Activated CD8-positive, alpha-beta T cell treated with anti-CD3 and anti-CD28 coated beads, Interleukin-2, amount 10 ng/mL, durations not matched to agents 7 days and 5 days (primary cell): Measurements from ENCODE around the gene PIP4P1. TPM values are rescaled to one million over a fixed set of nuclear protein-coding genes. Genes with fewer than 3 reads are reported as not detected.
A peak's percentile ranks its signal among the peaks of the same experiment; 100 is the strongest.
"Not testable (repeated sequence)": the region's sequence is repeated elsewhere in the genome, so short reads cannot be mapped to it uniquely, and the experiment has no call there.

Experiments
- ATAC-seq: fragments of 150-1000 bp; cut with Tn5 transposase; one replicate; pipeline ENCODE4 v1.10.0; 2021; ENCODE audit warnings: moderate library complexity
- CTCF ChIA-PET: fragments of 350-600 bp; sonication (Branson Sonifier 250); formaldehyde crosslinking; loops from one replicate; lab custom pipeline; 2021; ENCODE audit warnings: antibody characterized with exemption; lab: Charles Lee
- POLR2A ChIA-PET: fragments of 350-600 bp; sonication (Branson Sonifier 250); formaldehyde crosslinking; loops from one replicate; lab custom pipeline; 2021; ENCODE audit warnings: antibody characterized with exemption; lab: Charles Lee
- DNase-seq: peaks from one replicate; pipeline ENCODE4 v3.0.0-alpha.2; 2020
- H3K27ac Mint-ChIP-seq: one replicate; pipeline ENCODE4 v1.8.0; 2021; ENCODE audit warnings: mild to moderate bottlenecking, mixed read lengths
- H3K27me3 Mint-ChIP-seq: one replicate; pipeline ENCODE4 v1.8.0; 2021; ENCODE audit warnings: low read depth, mixed read lengths
- H3K36me3 Mint-ChIP-seq: one replicate; pipeline ENCODE4 v1.8.0; 2021; ENCODE audit warnings: low read depth, mixed read lengths
- H3K4me1 Mint-ChIP-seq: one replicate; pipeline ENCODE4 v1.8.0; 2021; ENCODE audit warnings: low read depth, mixed read lengths
- H3K4me3 Mint-ChIP-seq: one replicate; pipeline ENCODE4 v1.8.0; 2021; ENCODE audit warnings: mild to moderate bottlenecking, mixed read lengths
- H3K9me3 Mint-ChIP-seq: one replicate; pipeline ENCODE4 v1.8.0; 2022; ENCODE audit warnings: mixed read lengths; ENCODE audit not compliant: insufficient read depth
- total RNA-seq, 2 experiments: library from RNA; stranded (reverse); gene quantifications; one replicate each; pipeline ENCODE4 v1.2.3, GENCODE V29; 2021

PIP4P1 gene
- total RNA-seq, 2 experiments from 2014 or later = 31.3 to 31.6 TPM

DNA sequence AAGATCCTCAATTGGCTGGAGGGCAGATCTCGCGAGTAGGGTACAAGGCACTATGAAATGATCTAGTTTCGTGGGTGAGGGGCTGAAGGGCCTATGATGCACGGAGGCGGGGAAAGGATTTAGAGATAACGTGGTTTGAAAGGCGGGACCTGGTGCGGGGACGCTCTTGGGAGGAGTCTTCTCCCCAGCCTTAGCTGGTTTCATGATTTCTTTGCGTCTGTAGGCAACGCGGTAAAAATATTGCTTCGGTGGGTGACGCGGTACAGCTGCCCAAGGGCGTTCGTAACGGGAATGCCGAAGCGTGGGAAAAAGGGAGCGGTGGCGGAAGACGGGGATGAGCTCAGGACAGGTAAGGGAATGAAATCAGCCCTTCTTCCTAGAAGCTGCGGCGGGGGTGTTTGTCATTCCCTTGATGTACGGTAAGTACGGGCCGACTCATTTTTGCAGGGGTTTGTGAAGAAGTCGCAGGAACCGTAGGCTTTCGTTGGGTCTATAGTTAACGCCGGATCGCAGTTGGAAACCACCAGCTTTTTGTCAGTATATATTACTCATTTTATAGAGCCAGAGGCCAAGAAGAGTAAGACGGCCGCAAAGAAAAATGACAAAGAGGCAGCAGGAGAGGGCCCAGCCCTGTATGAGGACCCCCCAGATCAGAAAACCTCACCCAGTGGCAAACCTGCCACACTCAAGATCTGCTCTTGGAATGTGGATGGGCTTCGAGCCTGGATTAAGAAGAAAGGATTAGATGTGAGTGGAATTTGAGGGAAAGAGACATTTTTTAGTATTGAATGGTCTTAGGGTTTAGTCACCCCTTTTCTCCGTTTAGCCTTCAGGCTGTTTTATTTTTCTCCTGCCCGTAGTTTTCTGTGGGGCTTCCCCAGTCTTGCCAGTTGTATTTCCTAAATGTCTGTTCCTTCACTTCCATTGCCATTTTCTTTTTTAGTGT, 5.6 kb downstream of the PIP4P1 start:
- ChIA-PET POLR2A (interaction anchor here (0.6 to 3.6 kb wide), 14 partner anchors 8 to 982 kb away, joined by 3 to 32 read pairs (median 6); partner anchors contain the start of genes CCNB1IP1, PARP2, PNP and TEP1), CTCF (interaction anchor here (1.2 to 3.0 kb wide), 8 partner anchors 8 to 158 kb away, joined by 3 to 30 read pairs (median 6); no protein-coding TSS in a partner anchor)
- H3K27me3 Mint-ChIP-seq = no peaks in the 10 kb centered on the region
- H3K27ac Mint-ChIP-seq = no peak overlapping the region
- H3K36me3 Mint-ChIP-seq = peaks cover 36% of the 10 kb centered on the region
- peaks cover 33% of the 10 kb centered on the region for H3K4me1 Mint-ChIP-seq
- no peaks in the 10 kb centered on the region for H3K9me3 Mint-ChIP-seq
- DNase-seq (no peak), ATAC-seq (peak; percentile 70)
- H3K4me3 Mint-ChIP-seq = no peak overlapping the region

GRCh38 chr14:20454516-20455354, 6.5 kb downstream of the PIP4P1 start, which contains the start of the genes APEX1 and OSGEP:
Gene APEX1, plus strand, starts transcription at chr14:20455226. Its CDS starts 420 bp downstream, at chr14:20455646.
Gene OSGEP, minus strand, starts transcription at chr14:20454812. Its CDS starts 129 bp downstream, at chr14:20454683.
- H3K27ac Mint-ChIP-seq = no peak within 1 kb of the TSS
- H3K4me1 Mint-ChIP-seq = peaks cover 24% of the 10 kb centered on the region
- H3K36me3 Mint-ChIP-seq = peaks cover 31% of the 10 kb centered on the region
- no peaks in the 10 kb centered on the region for H3K27me3 Mint-ChIP-seq
- ChIA-PET CTCF (interaction anchor here (1.2 to 3.0 kb wide), 8 partner anchors 9 to 159 kb away, joined by 3 to 30 read pairs (median 6); no protein-coding TSS in a partner anchor), POLR2A (interaction anchor here (0.6 to 3.6 kb wide), 13 partner anchors 9 to 983 kb away, joined by 3 to 32 read pairs (median 5); partner anchors contain the start of genes CCNB1IP1, PARP2, PNP and TEP1)
- DNase-seq (peak; percentile 99), ATAC-seq (peak; percentile 90)
- H3K4me3 Mint-ChIP-seq = peak within 1 kb of the TSS; percentile 36
- H3K9me3 Mint-ChIP-seq = no peaks in the 10 kb centered on the region

- Mint-ChIP-seq H3K27ac (peak overlapping the region; percentile 53), H3K36me3 (peaks cover 37% of the 10 kb centered on the region), H3K4me1 (peaks cover 12% of the 10 kb centered on the region), H3K4me3 (peak overlapping the region; percentile 41)
- H3K27me3 Mint-ChIP-seq, H3K9me3 Mint-ChIP-seq, ATAC-seq, DNase-seq: not testable (repeated sequence)
- CTCF ChIA-PET = interaction anchor here (1.1 to 1.9 kb wide), 5 partner anchors 9 to 125 kb away, joined by 3 to 10 read pairs (median 3); partner anchors contain the start of gene PIP4P1
- POLR2A ChIA-PET = interaction anchor here (0.9 kb wide), 1 partner anchor 9 kb away, joined by 3 read pairs; the partner anchor contains the start of gene PIP4P1
These were observed 8.4 kb downstream of the PIP4P1 start for GRCh38 chr14:20452831-20453230.

DNA sequence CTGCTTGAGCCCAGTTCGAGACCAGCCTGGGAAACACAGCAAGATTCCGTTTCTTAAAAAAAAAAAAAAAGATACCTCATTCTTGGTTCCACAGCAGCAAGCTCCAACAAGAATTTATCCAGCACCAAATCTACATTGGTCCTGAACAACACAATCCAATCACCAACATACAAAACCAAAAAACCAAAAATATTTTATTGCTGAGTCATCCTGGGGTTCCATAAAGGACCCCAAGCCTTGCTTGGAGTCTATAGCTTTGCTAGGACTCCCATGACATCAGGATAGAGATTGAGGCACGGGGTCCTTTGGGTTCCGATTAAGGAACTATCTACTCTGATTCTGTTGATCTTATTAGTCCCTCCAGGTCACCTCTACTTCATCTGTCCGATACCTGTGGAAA, 14.3 kb downstream of the PIP4P1 start:
- CTCF ChIA-PET = no interaction called here
- POLR2A ChIA-PET = interaction anchor here (1.0 kb wide), 1 partner anchor 17 kb away, joined by 3 read pairs; no protein-coding TSS in a partner anchor
- H3K27me3 Mint-ChIP-seq = no peaks in the 10 kb centered on the region
- H3K4me1 Mint-ChIP-seq = peaks cover 8% of the 10 kb centered on the region
- DNase-seq (no peak), ATAC-seq (no peak)
- no peak overlapping the region for H3K4me3 Mint-ChIP-seq
- no peak overlapping the region for H3K27ac Mint-ChIP-seq
- H3K9me3 Mint-ChIP-seq = no peaks in the 10 kb centered on the region
- peaks cover 45% of the 10 kb centered on the region for H3K36me3 Mint-ChIP-seq

DNA sequence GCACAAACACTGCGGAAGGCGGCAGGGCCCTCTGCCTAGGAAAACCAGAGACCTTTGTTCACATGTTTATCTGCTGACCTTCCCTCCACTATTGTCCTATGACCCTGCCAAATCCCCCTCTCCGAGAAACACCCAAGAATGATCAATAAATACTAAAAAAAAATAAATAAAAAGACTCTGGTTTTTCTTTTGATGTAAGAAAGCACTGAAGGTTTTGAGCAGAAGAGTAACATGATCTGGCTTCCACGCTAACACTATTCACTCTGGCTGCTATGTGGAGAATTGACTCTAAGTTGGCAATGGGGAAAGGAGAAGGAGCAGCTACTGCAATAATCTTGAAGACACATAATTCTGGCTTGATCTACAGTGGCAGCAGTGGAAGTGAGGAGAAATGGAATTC, 17.6 kb downstream of the PIP4P1 start:
- H3K27me3 Mint-ChIP-seq, ATAC-seq, CTCF ChIA-PET, H3K9me3 Mint-ChIP-seq, H3K27ac Mint-ChIP-seq, DNase-seq, H3K4me3 Mint-ChIP-seq: not testable (repeated sequence)
- Mint-ChIP-seq H3K36me3 (peaks cover 27% of the 10 kb centered on the region), H3K4me1 (peaks cover 24% of the 10 kb centered on the region)
- POLR2A ChIA-PET = interaction anchor here (2.1 kb wide), 1 partner anchor 12 kb away, joined by 8 read pairs; no protein-coding TSS in a partner anchor

- ChIA-PET POLR2A (interaction anchor here (0.9 to 2.9 kb wide), 4 partner anchors 12 to 98 kb away, joined by 3 to 15 read pairs (median 4); partner anchors contain the start of genes APEX1 and PARP2), CTCF (interaction anchor here (0.8 to 2.6 kb wide), 3 partner anchors 13 to 168 kb away, joined by 4 to 13 read pairs (median 4); no protein-coding TSS in a partner anchor)
- no peak for ATAC-seq
- Mint-ChIP-seq H3K9me3 (no peaks in the 10 kb centered on the region), H3K27me3 (no peaks in the 10 kb centered on the region), H3K4me3 (no peak overlapping the region), H3K4me1 (peaks cover 24% of the 10 kb centered on the region), H3K27ac (peak overlapping the region; percentile 79), H3K36me3 (peaks cover 11% of the 10 kb centered on the region)
- DNase-seq = no peak
These were observed 19.8 kb downstream of the PIP4P1 start for GRCh38 chr14:20441461-20441860.

DNA sequence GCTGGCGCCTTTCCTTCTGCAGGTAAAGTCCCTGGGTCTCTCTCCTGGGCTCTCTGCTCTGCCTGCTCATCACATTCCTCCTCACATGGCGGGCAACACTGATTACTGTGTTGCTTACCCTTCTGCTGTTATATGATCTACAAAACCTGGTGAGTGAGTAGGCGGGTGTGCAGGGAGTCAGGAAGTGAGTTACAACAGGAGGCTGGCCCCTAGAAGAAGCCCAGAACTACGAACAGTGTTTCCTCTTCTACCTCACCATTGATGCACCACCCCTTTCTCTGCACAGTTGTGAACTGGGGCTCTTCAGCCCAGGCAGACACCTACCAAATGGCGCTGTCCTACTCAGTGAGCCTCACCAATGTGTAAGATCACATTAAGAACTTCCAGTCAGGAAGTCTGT, 20.4 kb downstream of the PIP4P1 start:
- no peaks in the 10 kb centered on the region for H3K9me3 Mint-ChIP-seq
- H3K27me3 Mint-ChIP-seq = no peaks in the 10 kb centered on the region
- CTCF ChIA-PET = interaction anchor here (0.9 to 2.6 kb wide), 4 partner anchors 11 to 169 kb away, joined by 3 to 13 read pairs (median 4); no protein-coding TSS in a partner anchor
- ATAC-seq = peak; percentile 95
- H3K36me3 Mint-ChIP-seq = peaks cover 11% of the 10 kb centered on the region
- peaks cover 24% of the 10 kb centered on the region for H3K4me1 Mint-ChIP-seq
- POLR2A ChIA-PET = interaction anchor here (0.6 to 2.9 kb wide), 4 partner anchors 9 to 98 kb away, joined by 3 to 15 read pairs (median 4); partner anchors contain the start of gene PARP2
- peak; percentile 60 for DNase-seq
- peak overlapping the region; percentile 45 for H3K4me3 Mint-ChIP-seq
- H3K27ac Mint-ChIP-seq = peak overlapping the region; percentile 79

DNA sequence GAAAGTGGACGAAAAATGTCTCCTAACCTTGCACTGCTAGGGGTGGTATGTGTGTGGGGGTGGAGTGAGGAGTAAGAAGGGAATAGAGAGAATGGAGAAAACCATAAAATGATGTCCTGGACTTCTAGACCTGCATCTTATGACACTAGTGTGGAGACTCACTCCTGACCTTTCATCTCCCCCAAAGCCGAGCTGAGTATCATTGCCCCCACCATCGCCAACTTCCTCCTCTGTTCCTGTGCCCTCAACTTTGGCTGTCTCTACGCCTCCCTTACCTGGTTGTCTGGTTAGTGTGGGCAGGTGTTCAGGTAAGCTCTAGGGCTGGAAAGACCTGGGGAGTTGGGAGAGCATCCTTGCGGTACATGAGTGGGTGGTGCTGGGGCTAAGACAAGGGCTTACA, 20.8 kb downstream of the PIP4P1 start:
- Mint-ChIP-seq H3K4me3 (peak overlapping the region; percentile 45), H3K27ac (peak overlapping the region; percentile 79), H3K4me1 (peaks cover 24% of the 10 kb centered on the region), H3K36me3 (peaks cover 11% of the 10 kb centered on the region), H3K9me3 (no peaks in the 10 kb centered on the region), H3K27me3 (no peaks in the 10 kb centered on the region)
- DNase-seq = no peak
- ATAC-seq = no peak
- POLR2A ChIA-PET = interaction anchor here (0.6 to 2.9 kb wide), 4 partner anchors 8 to 97 kb away, joined by 3 to 15 read pairs (median 4); partner anchors contain the start of gene PARP2
- CTCF ChIA-PET = interaction anchor here (0.9 to 2.6 kb wide), 4 partner anchors 11 to 169 kb away, joined by 3 to 13 read pairs (median 4); no protein-coding TSS in a partner anchor

GRCh38 chr14:20438664-20439063, 22.6 kb downstream of the PIP4P1 start:
- CTCF ChIA-PET = no interaction called here
- Mint-ChIP-seq H3K27ac (no peak overlapping the region), H3K4me3 (no peak overlapping the region), H3K27me3 (no peaks in the 10 kb centered on the region), H3K36me3 (peaks cover 11% of the 10 kb centered on the region), H3K4me1 (peaks cover 24% of the 10 kb centered on the region), H3K9me3 (no peaks in the 10 kb centered on the region)
- ATAC-seq (no peak), DNase-seq (no peak)
- POLR2A ChIA-PET = interaction anchor here (1.0 kb wide), 1 partner anchor 10 kb away, joined by 4 read pairs; no protein-coding TSS in a partner anchor

DNA sequence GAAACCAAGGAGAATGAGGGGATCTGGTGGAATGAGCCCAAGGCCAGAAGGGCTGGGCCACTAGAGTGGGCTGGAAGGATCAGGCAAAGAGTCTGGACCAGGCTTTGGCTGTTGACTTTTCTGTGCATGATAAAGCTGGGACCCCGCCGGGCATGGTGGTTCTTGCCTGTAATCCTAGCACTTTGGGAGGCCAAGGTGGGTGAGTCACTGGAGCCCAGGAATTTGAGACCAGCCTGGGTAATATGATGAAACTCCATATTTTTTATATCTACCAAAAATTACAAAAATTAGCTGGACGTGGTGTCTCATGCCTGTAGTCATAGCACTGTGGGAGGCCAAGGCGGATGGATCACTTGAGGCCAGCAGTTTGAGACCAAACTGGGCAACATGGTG, 24.9 kb downstream of the PIP4P1 start:
- no peak overlapping the region for H3K27ac Mint-ChIP-seq
- H3K36me3 Mint-ChIP-seq = no peaks in the 10 kb centered on the region
- ChIA-PET POLR2A (no interaction called here), CTCF (interaction anchor here (1.2 kb wide), 1 partner anchor 21 kb away, joined by 4 read pairs; no protein-coding TSS in a partner anchor)
- peaks cover 14% of the 10 kb centered on the region for H3K4me1 Mint-ChIP-seq
- ATAC-seq (no peak), DNase-seq (no peak)
- H3K9me3 Mint-ChIP-seq = no peaks in the 10 kb centered on the region
- H3K27me3 Mint-ChIP-seq = no peaks in the 10 kb centered on the region
- H3K4me3 Mint-ChIP-seq = no peak overlapping the region
